GM23338 (cell line): ENCODE measurements around the gene ATP10B. TPM values are rescaled to one million over a fixed set of nuclear protein-coding genes. Genes with fewer than 3 reads are reported as not detected.

Source experiments
- ATAC-seq: fragments of 200-7000 bp; cut with Tn5 transposase; 3 replicates; pipeline ENCODE4 v1.9.1; 2020
- DNase-seq: peaks from one replicate; pipeline ENCODE4 v3.0.0-alpha.2; 2015; ENCODE audit warnings: low spot score
- H2AFZ ChIP-seq: fragments of 200-600 bp; sonication (generic); 2 replicates; pipeline ENCODE4 v1.8.0; 2016; ENCODE audit warnings: antibody characterized with exemption, mild to moderate bottlenecking, moderate library complexity
- H3F3A ChIP-seq: fragments of 200-600 bp; sonication (generic); replicated peaks from 2 replicates; pipeline ENCODE4 v1.8.0; 2017; ENCODE audit warnings: antibody characterized with exemption, mixed run types, low read depth
- H3K27ac ChIP-seq: fragments of 200-600 bp; sonication (generic); 2 replicates; pipeline ENCODE4 v1.6.1; 2016; ENCODE audit warnings: low read depth
- H3K27me3 ChIP-seq: fragments of 200-600 bp; sonication (generic); 2 replicates; pipeline ENCODE4 v1.8.0; 2016; ENCODE audit warnings: mild to moderate bottlenecking, mixed run types, moderate library complexity; ENCODE audit not compliant: insufficient read depth
- H3K36me3 ChIP-seq: fragments of 200-600 bp; sonication (generic); 2 replicates; pipeline ENCODE4 v1.8.0; 2016; ENCODE audit warnings: mild to moderate bottlenecking; ENCODE audit not compliant: insufficient read depth
- H3K4me1 ChIP-seq: fragments of 200-600 bp; sonication (generic); 2 replicates; pipeline ENCODE4 v1.8.0; 2016; ENCODE audit warnings: mild to moderate bottlenecking, moderate library complexity; ENCODE audit not compliant: insufficient read depth
- H3K4me2 ChIP-seq: fragments of 200-600 bp; sonication (generic); 2 replicates; pipeline ENCODE4 v1.7.1; 2017; ENCODE audit warnings: mixed run types
- H3K4me3 ChIP-seq: fragments of 200-600 bp; sonication (generic); 2 replicates; pipeline ENCODE4 v1.6.1; 2016; ENCODE audit warnings: mixed run types
- H3K79me2 ChIP-seq: fragments of 200-600 bp; sonication (generic); replicated peaks from 2 replicates; pipeline ENCODE4 v1.8.0; 2017; ENCODE audit warnings: mild to moderate bottlenecking; ENCODE audit not compliant: insufficient read depth
- H3K9me2 ChIP-seq: fragments of 200-600 bp; sonication (generic); 2 replicates; pipeline ENCODE4 v1.8.0; 2017; ENCODE audit not compliant: insufficient read depth
- H4K20me1 ChIP-seq: fragments of 200-600 bp; sonication (generic); replicated peaks from 2 replicates; pipeline ENCODE4 v1.8.0; 2017; ENCODE audit warnings: mild to moderate bottlenecking; ENCODE audit not compliant: insufficient read depth
- H3K27ac Mint-ChIP-seq: 2 replicates; pipeline ENCODE4 v1.8.0; 2020; ENCODE audit warnings: inconsistent platforms, mild to moderate bottlenecking, moderate library complexity, mixed read lengths
- H3K27me3 Mint-ChIP-seq: 3 replicates; pipeline ENCODE4 v1.8.0; 2022; ENCODE audit warnings: low read depth, mild to moderate bottlenecking, moderate library complexity, mixed read lengths, inconsistent platforms; ENCODE audit not compliant: insufficient read depth, poor library complexity
- H3K36me3 Mint-ChIP-seq: 3 replicates; pipeline ENCODE4 v1.8.0; 2021; ENCODE audit warnings: low read depth, mild to moderate bottlenecking, inconsistent platforms, moderate library complexity, mixed read lengths
- H3K4me1 Mint-ChIP-seq: 3 replicates; pipeline ENCODE4 v1.8.0; 2020; ENCODE audit warnings: mild to moderate bottlenecking, inconsistent platforms, mixed read lengths
- H3K4me3 Mint-ChIP-seq: 3 replicates; pipeline ENCODE4 v1.8.0; 2021; ENCODE audit warnings: moderate library complexity, mild to moderate bottlenecking, inconsistent platforms, mixed read lengths
- H3K9me3 Mint-ChIP-seq: 3 replicates; pipeline ENCODE4 v1.8.0; 2020; ENCODE audit warnings: moderate library complexity, mild to moderate bottlenecking, inconsistent platforms, mixed read lengths
- CREB1 ChIP-seq: fragments of 250-450 bp; sonication (Bioruptor Pico); IDR thresholded peaks from 2 replicates; pipeline ENCODE4 v1.5.0; 2020; ENCODE audit warnings: low read depth, mild to moderate bottlenecking, moderate library complexity
- EZH2 ChIP-seq: fragments of 200-600 bp; sonication (generic); IDR thresholded peaks from one replicate; pipeline ENCODE4 v1.8.0; 2017; ENCODE audit warnings: antibody characterized with exemption, mild to moderate bottlenecking, low read depth; ENCODE audit not compliant: unreplicated experiment
- EZH2phosphoT487 ChIP-seq: fragments of 200-600 bp; sonication (generic); IDR thresholded peaks from one replicate; pipeline ENCODE4 v1.8.1; 2018; ENCODE audit warnings: antibody characterized with exemption; ENCODE audit not compliant: unreplicated experiment
- JUNB ChIP-seq: IDR thresholded peaks from one replicate; pipeline ENCODE4 v1.6.1; 2016; ENCODE audit warnings: antibody characterized with exemption; ENCODE audit not compliant: unreplicated experiment
- NANOG ChIP-seq: IDR thresholded peaks from 2 replicates; pipeline ENCODE4 v1.6.1; 2016; ENCODE audit warnings: antibody characterized with exemption, borderline replicate concordance
- ZNF114 ChIP-seq: fragments of 250-450 bp; sonication (Bioruptor Pico); IDR thresholded peaks from 2 replicates; pipeline ENCODE4 v1.5.0; 2020; ENCODE audit warnings: mild to moderate bottlenecking, moderate library complexity
- polyA plus RNA-seq: library from polyadenylated mRNA; unstranded; fragments of >200 nt; fragmentation: Nextera tagmentation; extraction: Ambion mirVana; gene quantifications from 2 replicates; pipeline ENCODE4 v1.2.1, GENCODE V29; 2016
- total RNA-seq: library from RNA; depleted of rRNA; stranded (reverse); fragments of >200 nt; shearing (Covaris generic); gene quantifications from 2 replicates; pipeline ENCODE4 v1.2.3, GENCODE V29; 2014
- TF ChIP-seq, protein P1 (sequence below): fragments of 250-450 bp; sonication (Bioruptor Pico); IDR thresholded peaks from 2 replicates; pipeline ENCODE4 v1.5.0; 2020; ENCODE audit warnings: mild to moderate bottlenecking, moderate library complexity
- TF ChIP-seq, protein P2 (sequence below): IDR thresholded peaks from 2 replicates; pipeline ENCODE4 v1.6.1; 2016; ENCODE audit warnings: antibody characterized with exemption
- TF ChIP-seq, protein P3 (sequence below): IDR thresholded peaks from one replicate; pipeline ENCODE4 v1.6.1; 2018; ENCODE audit warnings: antibody characterized with exemption; ENCODE audit not compliant: unreplicated experiment

ATP10B gene
- total and polyA plus RNA-seq, 2 experiments from 2014 or later = 0.11 to 0.14 TPM

DNA sequence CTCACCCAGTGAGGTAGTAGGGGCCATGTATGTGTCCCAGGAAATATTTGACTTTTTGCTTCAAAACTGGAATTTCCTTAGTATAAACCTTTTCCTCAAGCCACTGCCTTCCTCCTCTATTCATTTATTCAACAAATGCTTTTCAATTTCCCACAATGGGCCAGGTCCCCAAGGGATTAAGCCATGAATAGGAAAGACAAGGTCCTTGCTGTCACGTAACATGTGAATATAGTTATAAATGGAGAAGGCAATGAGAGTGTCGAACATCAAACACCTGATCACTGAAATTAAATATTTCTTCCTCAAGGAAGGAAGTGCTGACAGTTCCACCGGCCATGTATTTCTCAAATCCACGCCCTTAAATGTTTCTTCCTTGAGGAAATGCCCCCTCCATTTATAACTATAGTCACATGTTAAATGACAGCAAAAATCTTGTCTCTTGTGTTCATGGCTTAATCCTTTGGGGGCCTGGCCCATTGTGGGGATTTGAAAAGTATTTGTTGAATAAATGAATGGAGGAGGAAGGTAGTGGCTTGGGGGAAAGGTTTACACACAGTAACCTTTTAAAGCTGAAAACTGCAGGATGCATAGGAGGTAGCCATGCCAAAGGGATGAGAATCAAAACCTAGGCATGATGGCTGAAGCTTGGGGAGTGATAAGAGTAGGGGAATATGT is 284.8 kb downstream of the ATP10B start (continued):
- TF ChIP-seq CREB1 (CRISPR knock-in tag) = no peak
- TF ChIP-seq EZH2phosphoT487 = no peak
- TF ChIP-seq, protein P1, sequence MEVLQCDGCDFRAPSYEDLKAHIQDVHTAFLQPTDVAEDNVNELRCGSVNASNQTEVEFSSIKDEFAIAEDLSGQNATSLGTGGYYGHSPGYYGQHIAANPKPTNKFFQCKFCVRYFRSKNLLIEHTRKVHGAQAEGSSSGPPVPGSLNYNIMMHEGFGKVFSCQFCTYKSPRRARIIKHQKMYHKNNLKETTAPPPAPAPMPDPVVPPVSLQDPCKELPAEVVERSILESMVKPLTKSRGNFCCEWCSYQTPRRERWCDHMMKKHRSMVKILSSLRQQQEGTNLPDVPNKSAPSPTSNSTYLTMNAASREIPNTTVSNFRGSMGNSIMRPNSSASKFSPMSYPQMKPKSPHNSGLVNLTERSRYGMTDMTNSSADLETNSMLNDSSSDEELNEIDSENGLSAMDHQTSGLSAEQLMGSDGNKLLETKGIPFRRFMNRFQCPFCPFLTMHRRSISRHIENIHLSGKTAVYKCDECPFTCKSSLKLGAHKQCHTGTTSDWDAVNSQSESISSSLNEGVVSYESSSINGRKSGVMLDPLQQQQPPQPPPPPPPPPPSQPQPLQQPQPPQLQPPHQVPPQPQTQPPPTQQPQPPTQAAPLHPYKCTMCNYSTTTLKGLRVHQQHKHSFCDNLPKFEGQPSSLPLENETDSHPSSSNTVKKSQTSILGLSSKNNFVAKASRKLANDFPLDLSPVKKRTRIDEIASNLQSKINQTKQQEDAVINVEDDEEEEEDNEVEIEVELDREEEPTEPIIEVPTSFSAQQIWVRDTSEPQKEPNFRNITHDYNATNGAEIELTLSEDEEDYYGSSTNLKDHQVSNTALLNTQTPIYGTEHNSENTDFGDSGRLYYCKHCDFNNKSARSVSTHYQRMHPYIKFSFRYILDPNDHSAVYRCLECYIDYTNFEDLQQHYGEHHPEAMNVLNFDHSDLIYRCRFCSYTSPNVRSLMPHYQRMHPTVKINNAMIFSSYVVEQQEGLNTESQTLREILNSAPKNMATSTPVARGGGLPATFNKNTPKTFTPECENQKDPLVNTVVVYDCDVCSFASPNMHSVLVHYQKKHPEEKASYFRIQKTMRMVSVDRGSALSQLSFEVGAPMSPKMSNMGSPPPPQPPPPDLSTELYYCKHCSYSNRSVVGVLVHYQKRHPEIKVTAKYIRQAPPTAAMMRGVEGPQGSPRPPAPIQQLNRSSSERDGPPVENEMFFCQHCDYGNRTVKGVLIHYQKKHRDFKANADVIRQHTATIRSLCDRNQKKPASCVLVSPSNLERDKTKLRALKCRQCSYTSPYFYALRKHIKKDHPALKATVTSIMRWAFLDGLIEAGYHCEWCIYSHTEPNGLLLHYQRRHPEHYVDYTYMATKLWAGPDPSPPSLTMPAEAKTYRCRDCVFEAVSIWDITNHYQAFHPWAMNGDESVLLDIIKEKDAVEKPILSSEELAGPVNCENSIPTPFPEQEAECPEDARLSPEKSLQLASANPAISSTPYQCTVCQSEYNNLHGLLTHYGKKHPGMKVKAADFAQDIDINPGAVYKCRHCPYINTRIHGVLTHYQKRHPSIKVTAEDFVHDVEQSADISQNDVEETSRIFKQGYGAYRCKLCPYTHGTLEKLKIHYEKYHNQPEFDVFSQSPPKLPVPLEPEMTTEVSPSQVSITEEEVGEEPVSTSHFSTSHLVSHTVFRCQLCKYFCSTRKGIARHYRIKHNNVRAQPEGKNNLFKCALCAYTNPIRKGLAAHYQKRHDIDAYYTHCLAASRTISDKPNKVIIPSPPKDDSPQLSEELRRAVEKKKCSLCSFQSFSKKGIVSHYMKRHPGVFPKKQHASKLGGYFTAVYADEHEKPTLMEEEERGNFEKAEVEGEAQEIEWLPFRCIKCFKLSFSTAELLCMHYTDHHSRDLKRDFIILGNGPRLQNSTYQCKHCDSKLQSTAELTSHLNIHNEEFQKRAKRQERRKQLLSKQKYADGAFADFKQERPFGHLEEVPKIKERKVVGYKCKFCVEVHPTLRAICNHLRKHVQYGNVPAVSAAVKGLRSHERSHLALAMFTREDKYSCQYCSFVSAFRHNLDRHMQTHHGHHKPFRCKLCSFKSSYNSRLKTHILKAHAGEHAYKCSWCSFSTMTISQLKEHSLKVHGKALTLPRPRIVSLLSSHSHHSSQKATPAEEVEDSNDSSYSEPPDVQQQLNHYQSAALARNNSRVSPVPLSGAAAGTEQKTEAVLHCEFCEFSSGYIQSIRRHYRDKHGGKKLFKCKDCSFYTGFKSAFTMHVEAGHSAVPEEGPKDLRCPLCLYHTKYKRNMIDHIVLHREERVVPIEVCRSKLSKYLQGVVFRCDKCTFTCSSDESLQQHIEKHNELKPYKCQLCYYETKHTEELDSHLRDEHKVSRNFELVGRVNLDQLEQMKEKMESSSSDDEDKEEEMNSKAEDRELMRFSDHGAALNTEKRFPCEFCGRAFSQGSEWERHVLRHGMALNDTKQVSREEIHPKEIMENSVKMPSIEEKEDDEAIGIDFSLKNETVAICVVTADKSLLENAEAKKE = no peak

- Mint-ChIP-seq H3K27me3 (no peaks in the 10 kb centered on the region), H3K27ac (no peak overlapping the region), H3K9me3 (no peaks in the 10 kb centered on the region), H3K4me1 (no peaks in the 10 kb centered on the region), H3K36me3 (no peaks in the 10 kb centered on the region), H3K4me3 (no peak overlapping the region)
- H4K20me1 ChIP-seq = no peaks in the 10 kb centered on the region
- no peaks in the 10 kb centered on the region for H3K4me1 ChIP-seq
- H3K9me2 ChIP-seq = no peaks in the 10 kb centered on the region; the same call in 1 of the 2 replicates
- no peaks in the 10 kb centered on the region for H3K36me3 ChIP-seq
- H3K27me3 ChIP-seq = no peaks in the 10 kb centered on the region
- TF ChIP-seq, protein P2, sequence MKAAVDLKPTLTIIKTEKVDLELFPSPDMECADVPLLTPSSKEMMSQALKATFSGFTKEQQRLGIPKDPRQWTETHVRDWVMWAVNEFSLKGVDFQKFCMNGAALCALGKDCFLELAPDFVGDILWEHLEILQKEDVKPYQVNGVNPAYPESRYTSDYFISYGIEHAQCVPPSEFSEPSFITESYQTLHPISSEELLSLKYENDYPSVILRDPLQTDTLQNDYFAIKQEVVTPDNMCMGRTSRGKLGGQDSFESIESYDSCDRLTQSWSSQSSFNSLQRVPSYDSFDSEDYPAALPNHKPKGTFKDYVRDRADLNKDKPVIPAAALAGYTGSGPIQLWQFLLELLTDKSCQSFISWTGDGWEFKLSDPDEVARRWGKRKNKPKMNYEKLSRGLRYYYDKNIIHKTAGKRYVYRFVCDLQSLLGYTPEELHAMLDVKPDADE = no peak
- TF ChIP-seq JUNB = no peak
- no peak for TF ChIP-seq ZNF114 (CRISPR knock-in tag)
- TF ChIP-seq EZH2 = no peak
- TF ChIP-seq, protein P3, sequence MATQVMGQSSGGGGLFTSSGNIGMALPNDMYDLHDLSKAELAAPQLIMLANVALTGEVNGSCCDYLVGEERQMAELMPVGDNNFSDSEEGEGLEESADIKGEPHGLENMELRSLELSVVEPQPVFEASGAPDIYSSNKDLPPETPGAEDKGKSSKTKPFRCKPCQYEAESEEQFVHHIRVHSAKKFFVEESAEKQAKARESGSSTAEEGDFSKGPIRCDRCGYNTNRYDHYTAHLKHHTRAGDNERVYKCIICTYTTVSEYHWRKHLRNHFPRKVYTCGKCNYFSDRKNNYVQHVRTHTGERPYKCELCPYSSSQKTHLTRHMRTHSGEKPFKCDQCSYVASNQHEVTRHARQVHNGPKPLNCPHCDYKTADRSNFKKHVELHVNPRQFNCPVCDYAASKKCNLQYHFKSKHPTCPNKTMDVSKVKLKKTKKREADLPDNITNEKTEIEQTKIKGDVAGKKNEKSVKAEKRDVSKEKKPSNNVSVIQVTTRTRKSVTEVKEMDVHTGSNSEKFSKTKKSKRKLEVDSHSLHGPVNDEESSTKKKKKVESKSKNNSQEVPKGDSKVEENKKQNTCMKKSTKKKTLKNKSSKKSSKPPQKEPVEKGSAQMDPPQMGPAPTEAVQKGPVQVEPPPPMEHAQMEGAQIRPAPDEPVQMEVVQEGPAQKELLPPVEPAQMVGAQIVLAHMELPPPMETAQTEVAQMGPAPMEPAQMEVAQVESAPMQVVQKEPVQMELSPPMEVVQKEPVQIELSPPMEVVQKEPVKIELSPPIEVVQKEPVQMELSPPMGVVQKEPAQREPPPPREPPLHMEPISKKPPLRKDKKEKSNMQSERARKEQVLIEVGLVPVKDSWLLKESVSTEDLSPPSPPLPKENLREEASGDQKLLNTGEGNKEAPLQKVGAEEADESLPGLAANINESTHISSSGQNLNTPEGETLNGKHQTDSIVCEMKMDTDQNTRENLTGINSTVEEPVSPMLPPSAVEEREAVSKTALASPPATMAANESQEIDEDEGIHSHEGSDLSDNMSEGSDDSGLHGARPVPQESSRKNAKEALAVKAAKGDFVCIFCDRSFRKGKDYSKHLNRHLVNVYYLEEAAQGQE = no peak
- no peak for TF ChIP-seq NANOG
- no peaks in the 10 kb centered on the region for H3F3A ChIP-seq
- H2AFZ ChIP-seq = 0 out of 2 replicates have a peak overlapping the region, but pooled peaks have one; percentile 43
- no peaks in the 10 kb centered on the region for H3K79me2 ChIP-seq
- no peak overlapping the region for H3K27ac ChIP-seq
- no peak overlapping the region for H3K4me3 ChIP-seq
- no peak for DNase-seq
- H3K4me2 ChIP-seq = no peak overlapping the region
- no peak for ATAC-seq
Observed at GRCh38 chr5:160565376-160565775, 286.6 kb downstream of the ATP10B start.
